Urothelium cell line (cell line): ENCODE results near the gene CNTN1.

ENCODE experiments used
- DNase-seq: peaks from one replicate; pipeline ENCODE4 v3.0.0; 2011; ENCODE audit warnings: low spot score, mixed read lengths
- FAIRE-seq: peaks from 2 replicates; lab custom pipeline; 2011; peaks lifted over from hg19 to GRCh38; lab: Jason Lieb, UNC

Gene CNTN1

GRCh38 chr12:40691913-40692764 is at the start of gene CNTN1:
Gene CNTN1 (plus strand): TSS chr12:40692439.
- FAIRE-seq: no peak
- DNase-seq: peak; percentile 95

GRCh38 chr12:40643506-40643905 is 48.7 kb upstream of the CNTN1 start:
- FAIRE-seq (no peak), DNase-seq (no peak)

- no peak for DNase-seq
- FAIRE-seq: no peak
These were observed 48.3 kb upstream of the CNTN1 start for GRCh38 chr12:40643976-40644375.

GRCh38 chr12:40644708-40645107 is 47.5 kb upstream of the CNTN1 start:
- DNase-seq (no peak), FAIRE-seq (no peak)

- no peak for FAIRE-seq
- no peak for DNase-seq
These were observed 46.9 kb upstream of the CNTN1 start for GRCh38 chr12:40645361-40645760.

- DNase-seq (no peak), FAIRE-seq (no peak)
These were observed 45.8 kb upstream of the CNTN1 start for GRCh38 chr12:40646456-40646855.

GRCh38 chr12:40646911-40647310 is 45.3 kb upstream of the CNTN1 start:
- DNase-seq: no peak
- FAIRE-seq: no peak

GRCh38 chr12:40647651-40648050 is 44.6 kb upstream of the CNTN1 start:
- DNase-seq (no peak), FAIRE-seq (no peak)

- FAIRE-seq: no peak
- DNase-seq: no peak
These were observed 43.7 kb upstream of the CNTN1 start for GRCh38 chr12:40648519-40648918.

- FAIRE-seq: no peak
These were observed 42.1 kb upstream of the CNTN1 start for GRCh38 chr12:40650038-40650704.

GRCh38 chr12:40655451-40655850 is 36.8 kb upstream of the CNTN1 start:
- no peak for FAIRE-seq
- DNase-seq: no peak

More at GRCh38 chr12:40650038-40650704, 42.1 kb upstream of the CNTN1 start:
- no peak for DNase-seq

GRCh38 chr12:40662366-40662765 is 29.9 kb upstream of the CNTN1 start:
- no peak for FAIRE-seq

GRCh38 chr12:40663781-40664180 is 28.5 kb upstream of the CNTN1 start:
- FAIRE-seq (no peak), DNase-seq (no peak)

More at GRCh38 chr12:40662366-40662765, 29.9 kb upstream of the CNTN1 start:
- no peak for DNase-seq

GRCh38 chr12:40668099-40668529 is 24.1 kb upstream of the CNTN1 start:
- DNase-seq: no peak
- no peak for FAIRE-seq

GRCh38 chr12:40672741-40673271 is 19.4 kb upstream of the CNTN1 start:
- FAIRE-seq (no peak), DNase-seq (no peak)

GRCh38 chr12:40681148-40681547 is 11.1 kb upstream of the CNTN1 start:
- FAIRE-seq (no peak), DNase-seq (no peak)

GRCh38 chr12:40684986-40685385 is 7.3 kb upstream of the CNTN1 start:
- no peak for DNase-seq
- no peak for FAIRE-seq

GRCh38 chr12:40688085-40688725 is 4.0 kb upstream of the CNTN1 start:
- FAIRE-seq (no peak), DNase-seq (no peak)

GRCh38 chr12:40689576-40689975 is 2.7 kb upstream of the CNTN1 start:
- no peak for DNase-seq
- no peak for FAIRE-seq

GRCh38 chr12:40692765-40693206 is 547 bp downstream of the CNTN1 start:
- DNase-seq (peak; percentile 21), FAIRE-seq (no peak)

GRCh38 chr12:40693207-40693821 is 1.1 kb downstream of the CNTN1 start:
- FAIRE-seq: peak; percentile 46
- DNase-seq: no peak
